OCI-LY1 (cell line): ENCODE data around the gene PLPP7.

Experiments used
- H2AFZ ChIP-seq: fragments of 200-600 bp; sonication (generic), shearing (Covaris generic); 2 replicates; pipeline ENCODE4 v1.6.0; 2014; ENCODE audit warnings: antibody characterized with exemption, mild to moderate bottlenecking, low read length
- H3F3A ChIP-seq: fragments of 200-600 bp; sonication (generic), shearing (Covaris generic); 2 replicates; pipeline ENCODE4 v1.6.0; 2014; ENCODE audit warnings: mild to moderate bottlenecking, antibody characterized with exemption, low read length, moderate library complexity; ENCODE audit not compliant: insufficient read depth
- H3K27ac ChIP-seq: fragments of 200-600 bp; sonication (generic); 2 replicates; pipeline ENCODE4 v1.5.1; 2014; ENCODE audit warnings: low read length, mixed run types, mild to moderate bottlenecking, low read depth; ENCODE audit not compliant: poor library complexity, severe bottlenecking
- H3K27me3 ChIP-seq: fragments of 200-600 bp; sonication (generic); 2 replicates; pipeline ENCODE4 v1.6.0; 2014; ENCODE audit warnings: antibody characterized with exemption, mild to moderate bottlenecking, low read length, moderate library complexity; ENCODE audit not compliant: insufficient read depth
- H3K36me3 ChIP-seq: fragments of 200-600 bp; sonication (generic); 2 replicates; pipeline ENCODE4 v1.6.1; 2014; ENCODE audit warnings: mild to moderate bottlenecking, antibody characterized with exemption, low read length, moderate library complexity, mixed read lengths; ENCODE audit not compliant: insufficient read depth
- H3K4me1 ChIP-seq: fragments of 200-600 bp; sonication (generic); 2 replicates; pipeline ENCODE4 v1.5.1; 2014; ENCODE audit warnings: mild to moderate bottlenecking, low read length, moderate library complexity; ENCODE audit not compliant: insufficient read depth, severe bottlenecking
- H3K4me2 ChIP-seq: fragments of 200-600 bp; sonication (generic), shearing (Covaris generic); 2 replicates; pipeline ENCODE4 v1.6.1; 2014; ENCODE audit warnings: low read length
- H3K4me3 ChIP-seq: fragments of 200-600 bp; sonication (generic); 2 replicates; pipeline ENCODE4 v1.5.1; 2014; ENCODE audit warnings: low read length, low read depth, mild to moderate bottlenecking, mixed read lengths; ENCODE audit not compliant: poor library complexity, severe bottlenecking
- H3K79me2 ChIP-seq: fragments of 200-600 bp; shearing (Covaris generic); 2 replicates; pipeline ENCODE4 v1.6.1; 2016; ENCODE audit warnings: mixed run types, low read length, mixed read lengths; ENCODE audit not compliant: insufficient read depth
- H3K9ac ChIP-seq: fragments of 200-600 bp; sonication (generic), shearing (Covaris generic); 2 replicates; pipeline ENCODE4 v1.6.1; 2014; ENCODE audit warnings: mild to moderate bottlenecking, low read length, mixed read lengths
- H3K9me2 ChIP-seq: fragments of 200-600 bp; sonication (generic), shearing (Covaris generic); 2 replicates; pipeline ENCODE4 v1.6.1; 2014; ENCODE audit warnings: low read depth, mild to moderate bottlenecking, low read length, mixed read lengths
- H3K9me3 ChIP-seq: fragments of 200-600 bp; shearing (Covaris generic); 2 replicates; pipeline ENCODE4 v1.6.1; 2014; ENCODE audit warnings: low read length, mixed read lengths
- H4K20me1 ChIP-seq: fragments of 200-600 bp; sonication (generic), shearing (Covaris generic); 2 replicates; pipeline ENCODE4 v1.6.0; 2016; ENCODE audit warnings: mild to moderate bottlenecking, low read length; ENCODE audit not compliant: insufficient read depth
- EZH2 ChIP-seq: fragments of 200-600 bp; sonication (generic), shearing (Covaris generic); IDR thresholded peaks from 2 replicates; pipeline ENCODE4 v1.8.0; 2017; ENCODE audit warnings: borderline replicate concordance, mixed run types, mild to moderate bottlenecking, antibody characterized with exemption, low read length, moderate library complexity, mixed read lengths
- TF ChIP-seq, protein P1 (sequence below): fragments of 200-600 bp; sonication (generic), shearing (Covaris generic); IDR thresholded peaks from 2 replicates; pipeline ENCODE4 v1.5.1; 2017; ENCODE audit warnings: mild to moderate bottlenecking, antibody characterized with exemption, low read length, moderate library complexity, mixed read lengths

PLPP7 gene

GRCh38 chr9:131303381-131304321 is 14.1 kb downstream of the PLPP7 start:
- H3K4me1 ChIP-seq, result no peaks in the 10 kb centered on the region
- no peak overlapping the region for H2AFZ ChIP-seq
- H3K9me3 ChIP-seq, result no peaks in the 10 kb centered on the region
- no peak overlapping the region for H3K27ac ChIP-seq
- H3K27me3 ChIP-seq, result peaks cover 5% of the 10 kb centered on the region
- no peak overlapping the region for H3K9ac ChIP-seq
- no peaks in the 10 kb centered on the region for H3K36me3 ChIP-seq
- TF ChIP-seq, protein P1, sequence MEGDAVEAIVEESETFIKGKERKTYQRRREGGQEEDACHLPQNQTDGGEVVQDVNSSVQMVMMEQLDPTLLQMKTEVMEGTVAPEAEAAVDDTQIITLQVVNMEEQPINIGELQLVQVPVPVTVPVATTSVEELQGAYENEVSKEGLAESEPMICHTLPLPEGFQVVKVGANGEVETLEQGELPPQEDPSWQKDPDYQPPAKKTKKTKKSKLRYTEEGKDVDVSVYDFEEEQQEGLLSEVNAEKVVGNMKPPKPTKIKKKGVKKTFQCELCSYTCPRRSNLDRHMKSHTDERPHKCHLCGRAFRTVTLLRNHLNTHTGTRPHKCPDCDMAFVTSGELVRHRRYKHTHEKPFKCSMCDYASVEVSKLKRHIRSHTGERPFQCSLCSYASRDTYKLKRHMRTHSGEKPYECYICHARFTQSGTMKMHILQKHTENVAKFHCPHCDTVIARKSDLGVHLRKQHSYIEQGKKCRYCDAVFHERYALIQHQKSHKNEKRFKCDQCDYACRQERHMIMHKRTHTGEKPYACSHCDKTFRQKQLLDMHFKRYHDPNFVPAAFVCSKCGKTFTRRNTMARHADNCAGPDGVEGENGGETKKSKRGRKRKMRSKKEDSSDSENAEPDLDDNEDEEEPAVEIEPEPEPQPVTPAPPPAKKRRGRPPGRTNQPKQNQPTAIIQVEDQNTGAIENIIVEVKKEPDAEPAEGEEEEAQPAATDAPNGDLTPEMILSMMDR, result no peak
- TF ChIP-seq EZH2, result no peak
- no peaks in the 10 kb centered on the region for H4K20me1 ChIP-seq
- H3K4me2 ChIP-seq, result no peak overlapping the region
- H3K4me3 ChIP-seq, result no peak overlapping the region
- no peaks in the 10 kb centered on the region for H3K9me2 ChIP-seq
- no peaks in the 10 kb centered on the region for H3F3A ChIP-seq
- no peaks in the 10 kb centered on the region for H3K79me2 ChIP-seq

DNA sequence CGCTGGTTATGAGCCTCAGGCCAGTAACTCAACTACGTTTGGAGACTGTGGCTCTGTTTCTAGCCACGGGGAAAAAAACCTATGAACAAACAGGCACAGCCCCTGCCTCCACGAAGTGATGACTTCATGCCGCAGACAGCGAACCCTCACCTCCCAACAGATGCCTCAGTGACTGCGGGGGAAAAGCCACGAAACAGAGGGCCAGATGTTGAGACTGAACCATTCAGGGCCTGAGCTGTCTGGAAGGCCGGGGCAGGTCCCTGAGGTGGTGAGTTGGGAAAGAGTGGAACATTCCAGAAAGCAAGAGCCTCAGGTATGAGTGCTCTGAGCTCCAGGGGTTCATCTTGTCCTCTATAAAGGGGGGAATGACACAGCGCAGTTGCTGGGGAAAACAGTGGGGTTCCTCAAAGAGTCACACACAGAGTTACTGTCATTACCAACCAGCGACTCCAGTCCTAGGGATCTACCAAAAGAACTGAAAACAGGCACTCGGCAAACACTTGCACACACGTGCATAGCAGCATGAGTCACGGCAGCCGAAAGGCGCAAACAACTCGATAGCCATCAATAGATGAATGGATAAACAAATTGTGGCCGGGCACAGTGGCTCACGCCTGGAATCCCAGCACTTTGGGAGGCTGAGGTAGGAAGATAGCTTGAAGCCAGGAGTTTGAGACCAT is 15.3 kb downstream of the PLPP7 start:
- Histone ChIP-seq H3K36me3 (no peaks in the 10 kb centered on the region), H2AFZ (no peak overlapping the region), H3K4me2 (no peak overlapping the region), H3K27me3 (peaks cover 5% of the 10 kb centered on the region), H3K9me2 (no peaks in the 10 kb centered on the region), H3K79me2 (no peaks in the 10 kb centered on the region), H3K9me3 (no peaks in the 10 kb centered on the region), H3K27ac (no peak overlapping the region), H3K4me1 (no peaks in the 10 kb centered on the region), H3F3A (no peaks in the 10 kb centered on the region), H4K20me1 (no peaks in the 10 kb centered on the region), H3K4me3 (no peak overlapping the region), H3K9ac (no peak overlapping the region)
- TF ChIP-seq EZH2, result no peak
- TF ChIP-seq, protein P1, result no peak

- Histone ChIP-seq H2AFZ (no peak overlapping the region), H3K9ac (no peak overlapping the region), H3K4me2 (no peak overlapping the region), H3K27ac (no peak overlapping the region), H3K79me2 (no peaks in the 10 kb centered on the region), H3K36me3 (no peaks in the 10 kb centered on the region), H3K27me3 (peaks cover 5% of the 10 kb centered on the region), H3K9me3 (no peaks in the 10 kb centered on the region), H3K9me2 (no peaks in the 10 kb centered on the region), H3K4me3 (no peak overlapping the region), H3F3A (no peaks in the 10 kb centered on the region), H3K4me1 (no peaks in the 10 kb centered on the region), H4K20me1 (no peaks in the 10 kb centered on the region)
- TF ChIP-seq EZH2, result no peak
- TF ChIP-seq, protein P1, result no peak
These were observed 17.0 kb downstream of the PLPP7 start for GRCh38 chr9:131306397-131307004.
